HepG2 (cell line): ENCODE results near the gene SLC19A3. TPM values are rescaled to one million over a fixed set of nuclear protein-coding genes. Genes with fewer than 3 reads are reported as not detected.
A peak's percentile ranks its signal among the peaks of the same experiment; 100 is the strongest.

Source experiments
- ARNT ChIP-seq: fragments of 450-650 bp; IDR thresholded peaks from 2 replicates; pipeline ENCODE4 v1.6.1; 2017
- ATF1 ChIP-seq: IDR thresholded peaks from 2 replicates; pipeline ENCODE4 v1.6.1; 2016; ENCODE audit warnings: mild to moderate bottlenecking, control low read depth
- BCLAF1 ChIP-seq: fragments of 450-650 bp; IDR thresholded peaks from 2 replicates; pipeline ENCODE4 v1.6.1; 2017; ENCODE audit warnings: mild to moderate bottlenecking
- CBX5 ChIP-seq: sonication (generic); formaldehyde crosslinking; IDR thresholded peaks from 2 replicates; pipeline ENCODE4 v1.4.0; 2020; ENCODE audit warnings: missing genetic modification reagents, borderline replicate concordance
- GABPA ChIP-seq, 2 experiments: IDR thresholded peaks; 2 replicates each; pipeline ENCODE4 v1.6.1; 2011 to 2016; ENCODE audit warnings: low read depth in 2 of 2, low read length in 1 of 2, missing biosample characterization in 1 of 2, missing genetic modification characterization in 1 of 2
- GABPB1 ChIP-seq: IDR thresholded peaks from 2 replicates; pipeline ENCODE4 v1.6.1; 2016; ENCODE audit warnings: mild to moderate bottlenecking, missing genetic modification reagents, moderate library complexity, missing compliant biosample characterization
- JUNB ChIP-seq: sonication (generic); formaldehyde crosslinking; IDR thresholded peaks from 2 replicates; pipeline ENCODE4 v1.8.0; 2022; ENCODE audit warnings: missing genetic modification reagents, mild to moderate bottlenecking, borderline replicate concordance
- RBM22 ChIP-seq: fragments of 200-400 bp; formaldehyde crosslinking; optimal IDR thresholded peaks from 2 replicates; pipeline ENCODE3; 2017; ENCODE audit warnings: mild to moderate bottlenecking, low read length, moderate library complexity
- SMYD3 ChIP-seq: sonication (generic); formaldehyde crosslinking; IDR thresholded peaks from 2 replicates; pipeline ENCODE4 v1.8.1; 2023; ENCODE audit warnings: mild to moderate bottlenecking, missing genetic modification reagents
- SP4 ChIP-seq: sonication (generic); formaldehyde crosslinking; IDR thresholded peaks from 2 replicates; pipeline ENCODE4 v1.8.1; 2023; ENCODE audit warnings: mild to moderate bottlenecking, missing genetic modification reagents
- ZNF879 ChIP-seq: sonication (generic); formaldehyde crosslinking; IDR thresholded peaks from 2 replicates; pipeline ENCODE4 v1.8.1; 2023; ENCODE audit warnings: missing genetic modification reagents
- polyA plus RNA-seq, 8 experiments: library from polyadenylated mRNA; depleted of rRNA in 3 of 8; stranded (reverse) in 7 of 8; unstranded in 1 of 8; fragments of >200 nt; fragmentation: Illumina TruSeq in 4 of 8; extraction: Trizol in 4 of 8; gene quantifications; 2 replicates each; pipeline versions ENCODE4 v1.2.1 to v1.2.3, GENCODE V29; 2011 to 2016; ENCODE audit warnings: low read depth in 4 of 8, missing spikeins in 1 of 8, mixed read lengths in 1 of 8; ENCODE audit not compliant: insufficient read depth in 1 of 8
- total RNA-seq, 5 experiments: library from RNA; depleted of rRNA; stranded (reverse); fragments of >200 nt; fragmentation: Illumina TruSeq; extraction: Trizol; gene quantifications; 2 replicates each; pipeline ENCODE4 v1.2.3, GENCODE V29; 2016; ENCODE audit warnings: low read depth in 1 of 5
- TF ChIP-seq, protein P1 (sequence below): sonication (generic); formaldehyde crosslinking; IDR thresholded peaks from 2 replicates; pipeline ENCODE4 v1.4.0; 2020; ENCODE audit warnings: missing genetic modification reagents
- TF ChIP-seq, protein P2 (sequence below): sonication (generic); formaldehyde crosslinking; conservative IDR thresholded peaks from 2 replicates; pipeline ENCODE4 v1.8.0; 2022; ENCODE audit warnings: mild to moderate bottlenecking, moderate library complexity, missing genetic modification reagents
- TF ChIP-seq, protein P3 (sequence below): sonication (generic); formaldehyde crosslinking; conservative IDR thresholded peaks from 2 replicates; pipeline ENCODE4 v1.4.0; 2020; ENCODE audit warnings: mild to moderate bottlenecking, missing genetic modification reagents, moderate library complexity
- TF ChIP-seq, protein P4 (sequence below): sonication (generic); formaldehyde crosslinking; IDR thresholded peaks from 2 replicates; pipeline ENCODE4 v1.5.0; 2020; ENCODE audit warnings: mild to moderate bottlenecking, low read depth, missing genetic modification reagents, borderline replicate concordance

Gene SLC19A3
- total and polyA plus RNA-seq, 2 of the 13 experiments (the other 11 are each of a cell fraction or from before 2014, with no cell fraction given) = 2.3 to 5.2 TPM

DNA sequence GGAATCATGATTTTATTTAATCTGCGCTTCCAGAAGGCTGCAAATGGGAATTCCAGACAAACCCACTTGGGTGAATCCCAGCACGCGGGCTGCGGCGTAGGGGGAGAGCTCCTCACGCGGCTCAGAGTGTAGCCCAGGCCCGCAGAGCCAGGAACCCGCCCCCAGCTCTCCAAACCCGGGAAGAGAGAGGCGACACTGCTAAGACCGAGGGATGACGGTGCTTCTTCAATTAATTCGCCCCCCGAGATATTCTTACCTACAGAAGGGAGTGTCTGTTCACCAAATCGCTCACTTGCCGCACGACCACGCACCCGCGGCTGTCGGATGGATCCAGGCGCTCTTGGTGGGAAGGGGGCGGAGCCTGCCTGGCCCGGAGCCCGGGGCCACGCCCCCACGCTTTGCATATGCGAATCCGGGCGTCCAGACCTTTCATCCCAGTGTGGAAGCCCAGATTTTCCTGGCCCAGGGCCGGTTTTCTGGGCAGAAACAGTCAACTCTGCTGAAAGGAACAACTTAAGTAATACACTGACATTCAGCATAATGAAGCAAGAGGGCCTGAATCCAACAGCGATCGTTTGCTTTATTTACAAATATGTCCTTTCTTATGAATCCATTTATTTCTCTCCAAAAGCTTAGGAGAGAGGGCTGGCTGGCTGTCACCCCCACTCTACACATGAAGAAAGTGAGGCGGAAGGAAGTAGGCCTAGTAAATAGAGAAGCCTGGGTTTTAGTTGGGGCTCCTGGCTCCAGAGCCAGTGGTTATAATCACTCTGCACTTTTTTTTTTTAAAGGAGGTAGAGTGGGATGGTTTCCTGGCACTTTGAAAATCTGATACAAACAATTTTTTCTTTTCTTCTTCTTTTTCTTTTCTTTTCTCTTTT lies at the start of gene SLC19A3 (continued):
- TF ChIP-seq, protein P1, sequence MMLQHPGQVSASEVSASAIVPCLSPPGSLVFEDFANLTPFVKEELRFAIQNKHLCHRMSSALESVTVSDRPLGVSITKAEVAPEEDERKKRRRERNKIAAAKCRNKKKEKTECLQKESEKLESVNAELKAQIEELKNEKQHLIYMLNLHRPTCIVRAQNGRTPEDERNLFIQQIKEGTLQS (CRISPR knock-in tag) = no peak
- TF ChIP-seq CBX5 (CRISPR knock-in tag) (no peak), ARNT (no peak), RBM22 (no peak), BCLAF1 (no peak), GABPA (IDR thresholded peaks at IDR 0.05; ENCODE audit: low read depth, low read length) (no peak), GABPA (CRISPR knock-in tag; IDR thresholded peaks at IDR 0.05; ENCODE audit: low read depth) (0 out of 2 replicates have a peak, but pooled peaks have one; percentile 25), GABPB1 (CRISPR knock-in tag) (peak; percentile 32; the same call in 1 of the 2 replicates), ZNF879 (CRISPR knock-in tag) (no peak), SP4 (peak; percentile 79), JUNB (no peak), ATF1 (no peak), SMYD3 (CRISPR knock-in tag) (no peak)
- TF ChIP-seq, protein P2, sequence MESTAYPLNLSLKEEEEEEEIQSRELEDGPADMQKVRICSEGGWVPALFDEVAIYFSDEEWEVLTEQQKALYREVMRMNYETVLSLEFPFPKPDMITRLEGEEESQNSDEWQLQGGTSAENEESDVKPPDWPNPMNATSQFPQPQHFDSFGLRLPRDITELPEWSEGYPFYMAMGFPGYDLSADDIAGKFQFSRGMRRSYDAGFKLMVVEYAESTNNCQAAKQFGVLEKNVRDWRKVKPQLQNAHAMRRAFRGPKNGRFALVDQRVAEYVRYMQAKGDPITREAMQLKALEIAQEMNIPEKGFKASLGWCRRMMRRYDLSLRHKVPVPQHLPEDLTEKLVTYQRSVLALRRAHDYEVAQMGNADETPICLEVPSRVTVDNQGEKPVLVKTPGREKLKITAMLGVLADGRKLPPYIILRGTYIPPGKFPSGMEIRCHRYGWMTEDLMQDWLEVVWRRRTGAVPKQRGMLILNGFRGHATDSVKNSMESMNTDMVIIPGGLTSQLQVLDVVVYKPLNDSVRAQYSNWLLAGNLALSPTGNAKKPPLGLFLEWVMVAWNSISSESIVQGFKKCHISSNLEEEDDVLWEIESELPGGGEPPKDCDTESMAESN (CRISPR knock-in tag) = no peak
- TF ChIP-seq, protein P3, sequence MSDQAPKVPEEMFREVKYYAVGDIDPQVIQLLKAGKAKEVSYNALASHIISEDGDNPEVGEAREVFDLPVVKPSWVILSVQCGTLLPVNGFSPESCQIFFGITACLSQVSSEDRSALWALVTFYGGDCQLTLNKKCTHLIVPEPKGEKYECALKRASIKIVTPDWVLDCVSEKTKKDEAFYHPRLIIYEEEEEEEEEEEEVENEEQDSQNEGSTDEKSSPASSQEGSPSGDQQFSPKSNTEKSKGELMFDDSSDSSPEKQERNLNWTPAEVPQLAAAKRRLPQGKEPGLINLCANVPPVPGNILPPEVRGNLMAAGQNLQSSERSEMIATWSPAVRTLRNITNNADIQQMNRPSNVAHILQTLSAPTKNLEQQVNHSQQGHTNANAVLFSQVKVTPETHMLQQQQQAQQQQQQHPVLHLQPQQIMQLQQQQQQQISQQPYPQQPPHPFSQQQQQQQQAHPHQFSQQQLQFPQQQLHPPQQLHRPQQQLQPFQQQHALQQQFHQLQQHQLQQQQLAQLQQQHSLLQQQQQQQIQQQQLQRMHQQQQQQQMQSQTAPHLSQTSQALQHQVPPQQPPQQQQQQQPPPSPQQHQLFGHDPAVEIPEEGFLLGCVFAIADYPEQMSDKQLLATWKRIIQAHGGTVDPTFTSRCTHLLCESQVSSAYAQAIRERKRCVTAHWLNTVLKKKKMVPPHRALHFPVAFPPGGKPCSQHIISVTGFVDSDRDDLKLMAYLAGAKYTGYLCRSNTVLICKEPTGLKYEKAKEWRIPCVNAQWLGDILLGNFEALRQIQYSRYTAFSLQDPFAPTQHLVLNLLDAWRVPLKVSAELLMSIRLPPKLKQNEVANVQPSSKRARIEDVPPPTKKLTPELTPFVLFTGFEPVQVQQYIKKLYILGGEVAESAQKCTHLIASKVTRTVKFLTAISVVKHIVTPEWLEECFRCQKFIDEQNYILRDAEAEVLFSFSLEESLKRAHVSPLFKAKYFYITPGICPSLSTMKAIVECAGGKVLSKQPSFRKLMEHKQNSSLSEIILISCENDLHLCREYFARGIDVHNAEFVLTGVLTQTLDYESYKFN (CRISPR knock-in tag) = peak; percentile 20; the same call in 1 of the 2 replicates
- TF ChIP-seq, protein P4, sequence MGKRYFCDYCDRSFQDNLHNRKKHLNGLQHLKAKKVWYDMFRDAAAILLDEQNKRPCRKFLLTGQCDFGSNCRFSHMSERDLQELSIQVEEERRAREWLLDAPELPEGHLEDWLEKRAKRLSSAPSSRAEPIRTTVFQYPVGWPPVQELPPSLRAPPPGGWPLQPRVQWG (CRISPR knock-in tag) = no peak
